CD4-positive, alpha-beta T cell treated with Interleukin-17A for 1 hour (primary cell): ENCODE results near the gene VWF.
"Not testable (repeated sequence)": the region's sequence is repeated elsewhere in the genome, so short reads cannot be mapped to it uniquely, and the experiment has no call there.

Source experiments
- DNase-seq: peaks from one replicate; pipeline ENCODE4 v3.0.0-alpha.2; 2020

The VWF gene

GRCh38 chr12:6143303-6143675 is 18.8 kb upstream of the VWF start:
- DNase-seq, result no peak

GRCh38 chr12:6142368-6143302 is 18.2 kb upstream of the VWF start:
- DNase-seq, result not testable (repeated sequence)

- DNase-seq, result not testable (repeated sequence)
Observed at GRCh38 chr12:6141731-6142367, 17.4 kb upstream of the VWF start.

- peak; percentile 36 for DNase-seq
Observed at GRCh38 chr12:6140651-6141447, 16.4 kb upstream of the VWF start.

- no peak for DNase-seq
Observed at GRCh38 chr12:6135071-6135470, 10.6 kb upstream of the VWF start.

GRCh38 chr12:6133642-6134041 is 9.2 kb upstream of the VWF start:
- no peak for DNase-seq

- no peak for DNase-seq
Observed at GRCh38 chr12:6132496-6132895, 8.0 kb upstream of the VWF start.

GRCh38 chr12:6125310-6125608 is 789 bp upstream of the VWF start:
- no peak for DNase-seq

GRCh38 chr12:6123258-6123657 is 1.2 kb downstream of the VWF start:
- no peak for DNase-seq

GRCh38 chr12:6122201-6122600 is 2.3 kb downstream of the VWF start:
- no peak for DNase-seq

GRCh38 chr12:6120796-6121473 is 3.5 kb downstream of the VWF start:
- no peak for DNase-seq

GRCh38 chr12:6118891-6119568 is 5.4 kb downstream of the VWF start:
- DNase-seq, result no peak

- DNase-seq, result no peak
Observed at GRCh38 chr12:6116471-6117021, 7.9 kb downstream of the VWF start.

- no peak for DNase-seq
Observed at GRCh38 chr12:6115389-6115788, 9.1 kb downstream of the VWF start.

GRCh38 chr12:6114476-6114870 is 10.0 kb downstream of the VWF start:
- no peak for DNase-seq

- DNase-seq, result no peak
Observed at GRCh38 chr12:6113691-6114475, 10.6 kb downstream of the VWF start.

- no peak for DNase-seq
Observed at GRCh38 chr12:6112004-6112403, 12.5 kb downstream of the VWF start.

GRCh38 chr12:6110006-6110405 is 14.5 kb downstream of the VWF start:
- no peak for DNase-seq

GRCh38 chr12:6106218-6106617 is 18.3 kb downstream of the VWF start:
- DNase-seq, result no peak

- no peak for DNase-seq
Observed at GRCh38 chr12:6104842-6105241, 19.6 kb downstream of the VWF start.

- DNase-seq, result no peak
Observed at GRCh38 chr12:6104027-6104426, 20.4 kb downstream of the VWF start.
